Measurements from ENCODE around the gene CASTOR2.

CASTOR2 gene

DNA sequence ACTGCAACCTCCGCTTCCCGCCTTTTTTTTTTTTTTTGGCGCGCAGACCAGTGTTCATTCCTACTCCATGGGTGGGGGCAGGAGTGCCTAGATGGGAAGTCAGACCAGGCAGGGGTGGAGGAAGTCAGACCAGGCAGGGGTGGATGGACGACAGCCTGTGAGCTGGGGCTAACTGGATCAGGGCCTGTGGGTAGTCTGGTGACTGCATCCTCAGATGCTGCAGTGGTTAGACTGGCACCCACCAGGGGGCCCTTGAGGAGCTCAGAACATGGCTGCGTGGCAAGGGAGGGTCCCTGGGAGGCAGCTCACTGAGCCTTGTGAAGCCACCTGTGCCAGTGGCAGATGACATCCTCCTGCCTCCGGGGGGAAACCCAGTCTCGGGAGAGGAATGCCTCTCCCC, 74.0 kb downstream of the CASTOR2 start:
- no peaks in the 10 kb centered on the region for H3K27me3 ChIP-seq (ENCODE audit: control insufficient read depth in 3 of 3, insufficient read depth in 3 of 3, low read depth in 1 of 3, low read length in 3 of 3)
- peak overlapping the region; percentile 26 for H2BK15ac ChIP-seq (ENCODE audit: low read length)
- H2BK12ac ChIP-seq (ENCODE audit: low read length): no peak overlapping the region
- no peak for DNase-seq (ENCODE audit: low spot score)
- H3K9me3 ChIP-seq (replicated peaks in 1 of 2; ENCODE audit: control insufficient read depth in 2 of 2, insufficient read depth in 1 of 2, low read depth in 1 of 2, low read length in 2 of 2): no peaks in the 10 kb centered on the region
- H2AFZ ChIP-seq (ENCODE audit: low read length): no peak overlapping the region
- no peak overlapping the region for H2BK120ac ChIP-seq (ENCODE audit: low read depth, low read length)
- H2BK5ac ChIP-seq (ENCODE audit: low read length): no peak overlapping the region
- H3K79me1 ChIP-seq (ENCODE audit: low read depth, low read length): peaks cover 5% of the 10 kb centered on the region
- H3K4ac ChIP-seq (ENCODE audit: low read length): no peak overlapping the region
- no peak overlapping the region for H3K14ac ChIP-seq (ENCODE audit: low read length)
- no peak overlapping the region for H3K18ac ChIP-seq (ENCODE audit: low read length)
- WGBS, 2 donors (ENCODE audit: extremely low coverage in 2 of 2, insufficient read length in 2 of 2, insufficient replicate concordance in 1 of 2): no CpG with 5 or more reads among the region's 8 CpGs
- H3K4me2 ChIP-seq (ENCODE audit: insufficient read depth, low read length, poor library complexity, severe bottlenecking): no peak overlapping the region
- no peak overlapping the region for H3K27ac ChIP-seq (replicated peaks; ENCODE audit: low read length)
- H4K91ac ChIP-seq (ENCODE audit: low read depth, low read length, poor library complexity): no peak overlapping the region
- H3K9ac ChIP-seq (ENCODE audit: low read depth, low read length, poor library complexity): no peak overlapping the region
- no peak overlapping the region for H3K4me3 ChIP-seq (ENCODE audit: low read length in 2 of 2)
- no peak overlapping the region for H3K23ac ChIP-seq (ENCODE audit: low read depth, low read length, poor library complexity)
- H4K8ac ChIP-seq (ENCODE audit: low read depth, low read length): peak overlapping the region; percentile 43
- peaks cover 12 to 24% of the 10 kb centered on the region in 2 donors for H3K36me3 ChIP-seq (replicated peaks in 1 of 2; ENCODE audit: control insufficient read depth in 2 of 2, insufficient read depth in 2 of 2, low read length in 2 of 2)
- no peak overlapping the region for H2AK5ac ChIP-seq (ENCODE audit: low read depth, low read length)
- peaks cover 0 to 3% of the 10 kb centered on the region in 2 donors for H3K4me1 ChIP-seq (ENCODE audit: control insufficient read depth in 2 of 2, insufficient read depth in 1 of 2, low read depth in 1 of 2, low read length in 2 of 2)

DNA sequence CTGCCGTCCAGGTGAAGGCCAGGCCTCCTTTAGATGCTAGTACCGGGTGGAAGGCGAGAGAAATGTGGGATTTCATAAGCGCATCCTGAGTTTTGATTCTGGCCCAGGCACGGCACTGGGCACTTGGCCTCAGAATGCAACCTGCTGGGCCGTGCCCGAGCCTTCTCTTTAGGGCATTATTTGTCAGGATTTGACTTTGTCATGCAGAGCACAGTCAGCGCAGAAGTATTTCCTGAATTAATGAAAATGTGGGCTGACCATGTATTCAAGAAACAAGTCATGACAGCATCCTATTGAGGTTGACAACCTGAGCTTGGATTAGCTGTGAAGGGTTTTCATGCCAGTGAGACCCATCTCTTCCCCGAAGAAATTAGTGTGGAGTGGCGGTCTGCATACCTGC, 74.7 kb downstream of the CASTOR2 start:
- Histone ChIP-seq H3K27ac (replicated peaks; ENCODE audit: low read length) (no peak overlapping the region), H2AK5ac (ENCODE audit: low read depth, low read length) (no peak overlapping the region), H2BK120ac (ENCODE audit: low read depth, low read length) (no peak overlapping the region), H3K36me3 (replicated peaks in 1 of 2; ENCODE audit: control insufficient read depth in 2 of 2, insufficient read depth in 2 of 2, low read length in 2 of 2) (peaks cover 16 to 30% of the 10 kb centered on the region in 2 donors), H3K14ac (ENCODE audit: low read length) (peak overlapping the region; percentile 38), H3K4me1 (ENCODE audit: control insufficient read depth in 2 of 2, insufficient read depth in 1 of 2, low read depth in 1 of 2, low read length in 2 of 2) (peaks cover 0 to 3% of the 10 kb centered on the region in 2 donors), H3K9me3 (replicated peaks in 1 of 2; ENCODE audit: control insufficient read depth in 2 of 2, insufficient read depth in 1 of 2, low read depth in 1 of 2, low read length in 2 of 2) (no peaks in the 10 kb centered on the region), H2BK15ac (ENCODE audit: low read length) (no peak overlapping the region), H3K9ac (ENCODE audit: low read depth, low read length, poor library complexity) (no peak overlapping the region), H2BK5ac (ENCODE audit: low read length) (no peak overlapping the region), H2BK12ac (ENCODE audit: low read length) (no peak overlapping the region), H3K23ac (ENCODE audit: low read depth, low read length, poor library complexity) (no peak overlapping the region), H3K4ac (ENCODE audit: low read length) (no peak overlapping the region), H3K4me2 (ENCODE audit: insufficient read depth, low read length, poor library complexity, severe bottlenecking) (no peak overlapping the region), H2AFZ (ENCODE audit: low read length) (no peak overlapping the region), H3K79me1 (ENCODE audit: low read depth, low read length) (peaks cover 5% of the 10 kb centered on the region), H4K91ac (ENCODE audit: low read depth, low read length, poor library complexity) (no peak overlapping the region), H3K18ac (ENCODE audit: low read length) (no peak overlapping the region), H3K4me3 (ENCODE audit: low read length in 2 of 2) (no peak overlapping the region), H3K27me3 (ENCODE audit: control insufficient read depth in 3 of 3, insufficient read depth in 3 of 3, low read depth in 1 of 3, low read length in 3 of 3) (no peaks in the 10 kb centered on the region), H4K8ac (ENCODE audit: low read depth, low read length) (no peak overlapping the region)
- no peak for DNase-seq (ENCODE audit: low spot score)
- no CpG with 5 or more reads among the region's 10 CpGs for WGBS, 2 donors (ENCODE audit: extremely low coverage in 2 of 2, insufficient read length in 2 of 2, insufficient replicate concordance in 1 of 2)

- H3K23ac ChIP-seq (ENCODE audit: low read depth, low read length, poor library complexity): no peak overlapping the region
- no peaks in the 10 kb centered on the region for H3K27me3 ChIP-seq (ENCODE audit: control insufficient read depth in 3 of 3, insufficient read depth in 3 of 3, low read depth in 1 of 3, low read length in 3 of 3)
- H3K4me3 ChIP-seq (ENCODE audit: low read length in 2 of 2): no peak overlapping the region
- peaks cover 16 to 30% of the 10 kb centered on the region in 2 donors for H3K36me3 ChIP-seq (replicated peaks in 1 of 2; ENCODE audit: control insufficient read depth in 2 of 2, insufficient read depth in 2 of 2, low read length in 2 of 2)
- H4K91ac ChIP-seq (ENCODE audit: low read depth, low read length, poor library complexity): no peak overlapping the region
- H3K9me3 ChIP-seq (replicated peaks in 1 of 2; ENCODE audit: control insufficient read depth in 2 of 2, insufficient read depth in 1 of 2, low read depth in 1 of 2, low read length in 2 of 2): no peaks in the 10 kb centered on the region
- no peak overlapping the region for H3K4me2 ChIP-seq (ENCODE audit: insufficient read depth, low read length, poor library complexity, severe bottlenecking)
- no peak overlapping the region for H2BK15ac ChIP-seq (ENCODE audit: low read length)
- no peak for DNase-seq (ENCODE audit: low spot score)
- WGBS, 2 donors (ENCODE audit: extremely low coverage in 2 of 2, insufficient read length in 2 of 2, insufficient replicate concordance in 1 of 2): no CpG with 5 or more reads among the region's 11 CpGs
- H3K14ac ChIP-seq (ENCODE audit: low read length): peak overlapping the region; percentile 38
- peak overlapping the region; percentile 48 for H3K18ac ChIP-seq (ENCODE audit: low read length)
- H3K79me1 ChIP-seq (ENCODE audit: low read depth, low read length): peaks cover 5% of the 10 kb centered on the region
- H2BK5ac ChIP-seq (ENCODE audit: low read length): no peak overlapping the region
- H4K8ac ChIP-seq (ENCODE audit: low read depth, low read length): no peak overlapping the region
- no peak overlapping the region for H3K27ac ChIP-seq (replicated peaks; ENCODE audit: low read length)
- H3K4ac ChIP-seq (ENCODE audit: low read length): no peak overlapping the region
- H3K4me1 ChIP-seq (ENCODE audit: control insufficient read depth in 2 of 2, insufficient read depth in 1 of 2, low read depth in 1 of 2, low read length in 2 of 2): peaks cover 0 to 3% of the 10 kb centered on the region in 2 donors
- H2AK5ac ChIP-seq (ENCODE audit: low read depth, low read length): no peak overlapping the region
- no peak overlapping the region for H2BK120ac ChIP-seq (ENCODE audit: low read depth, low read length)
- H3K9ac ChIP-seq (ENCODE audit: low read depth, low read length, poor library complexity): no peak overlapping the region
- no peak overlapping the region for H2AFZ ChIP-seq (ENCODE audit: low read length)
- H2BK12ac ChIP-seq (ENCODE audit: low read length): no peak overlapping the region
Observed at GRCh38 chr7:75039709-75040108, 75.2 kb downstream of the CASTOR2 start.

GRCh38 chr7:75040512-75040911, 76.0 kb downstream of the CASTOR2 start:
- H3K23ac ChIP-seq (ENCODE audit: low read depth, low read length, poor library complexity): no peak overlapping the region
- WGBS, 2 donors (ENCODE audit: extremely low coverage in 2 of 2, insufficient read length in 2 of 2, insufficient replicate concordance in 1 of 2): no CpG with 5 or more reads among the region's 10 CpGs
- peaks cover 20 to 37% of the 10 kb centered on the region in 2 donors for H3K36me3 ChIP-seq (replicated peaks in 1 of 2; ENCODE audit: control insufficient read depth in 2 of 2, insufficient read depth in 2 of 2, low read length in 2 of 2)
- H4K8ac ChIP-seq (ENCODE audit: low read depth, low read length): no peak overlapping the region
- no peak overlapping the region for H2BK120ac ChIP-seq (ENCODE audit: low read depth, low read length)
- peaks cover 5% of the 10 kb centered on the region for H3K79me1 ChIP-seq (ENCODE audit: low read depth, low read length)
- H3K9ac ChIP-seq (ENCODE audit: low read depth, low read length, poor library complexity): no peak overlapping the region
- H3K9me3 ChIP-seq (replicated peaks in 1 of 2; ENCODE audit: control insufficient read depth in 2 of 2, insufficient read depth in 1 of 2, low read depth in 1 of 2, low read length in 2 of 2): no peaks in the 10 kb centered on the region
- no peak for DNase-seq (ENCODE audit: low spot score)
- no peak overlapping the region for H4K91ac ChIP-seq (ENCODE audit: low read depth, low read length, poor library complexity)
- no peak overlapping the region for H2BK5ac ChIP-seq (ENCODE audit: low read length)
- no peak overlapping the region for H3K4ac ChIP-seq (ENCODE audit: low read length)
- H3K27me3 ChIP-seq (ENCODE audit: control insufficient read depth in 3 of 3, insufficient read depth in 3 of 3, low read depth in 1 of 3, low read length in 3 of 3): no peaks in the 10 kb centered on the region
- H3K14ac ChIP-seq (ENCODE audit: low read length): no peak overlapping the region
- no peak overlapping the region for H2BK12ac ChIP-seq (ENCODE audit: low read length)
- no peak overlapping the region for H3K18ac ChIP-seq (ENCODE audit: low read length)
- H3K4me2 ChIP-seq (ENCODE audit: insufficient read depth, low read length, poor library complexity, severe bottlenecking): peak overlapping the region; percentile 11
- H3K4me3 ChIP-seq (ENCODE audit: low read length in 2 of 2): no peak overlapping the region
- H2BK15ac ChIP-seq (ENCODE audit: low read length): no peak overlapping the region
- no peak overlapping the region for H3K27ac ChIP-seq (replicated peaks; ENCODE audit: low read length)
- no peak overlapping the region for H2AK5ac ChIP-seq (ENCODE audit: low read depth, low read length)
- peaks cover 0 to 3% of the 10 kb centered on the region in 2 donors for H3K4me1 ChIP-seq (ENCODE audit: control insufficient read depth in 2 of 2, insufficient read depth in 1 of 2, low read depth in 1 of 2, low read length in 2 of 2)
- H2AFZ ChIP-seq (ENCODE audit: low read length): no peak overlapping the region

Data from neuronal stem cell (in vitro differentiated cells).